HT-29 (cell line): Measurements from ENCODE around the gene ST6GALNAC1. TPM values are rescaled to one million over a fixed set of nuclear protein-coding genes. Genes with fewer than 3 reads are reported as not detected.

Experiments
- DNase-seq: peaks from one replicate; pipeline ENCODE4 v3.0.0-alpha.2; 2015; ENCODE audit warnings: low spot score
- total RNA-seq: library from RNA; depleted of rRNA; stranded (reverse); fragments of >200 nt; shearing (Covaris generic); gene quantifications from 2 replicates; pipeline ENCODE4 v1.2.3, GENCODE V29; 2014

ST6GALNAC1 gene
- total RNA-seq, 1 experiment from 2014 or later = 9.6 TPM

DNA sequence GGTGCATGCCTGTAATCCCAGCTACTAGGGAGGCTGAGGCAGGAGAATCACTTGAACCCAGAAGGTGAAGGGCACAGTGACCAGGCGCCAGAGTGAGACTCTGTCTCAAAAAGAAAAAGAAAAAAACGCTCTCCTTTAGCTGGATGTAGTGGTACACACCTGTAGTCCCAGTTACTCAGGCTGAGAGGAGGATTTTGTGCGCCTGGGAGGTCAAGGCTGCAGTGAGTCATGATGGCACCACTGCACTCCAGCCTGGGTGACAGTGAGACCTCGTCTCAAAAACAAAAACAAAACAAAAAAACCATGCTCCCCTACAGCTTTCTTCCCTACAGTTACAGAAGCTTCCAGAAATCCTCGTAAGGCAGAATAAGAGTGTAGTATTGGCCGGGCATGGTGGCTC, 33.1 kb upstream of the ST6GALNAC1 start:
- no peak for DNase-seq

DNA sequence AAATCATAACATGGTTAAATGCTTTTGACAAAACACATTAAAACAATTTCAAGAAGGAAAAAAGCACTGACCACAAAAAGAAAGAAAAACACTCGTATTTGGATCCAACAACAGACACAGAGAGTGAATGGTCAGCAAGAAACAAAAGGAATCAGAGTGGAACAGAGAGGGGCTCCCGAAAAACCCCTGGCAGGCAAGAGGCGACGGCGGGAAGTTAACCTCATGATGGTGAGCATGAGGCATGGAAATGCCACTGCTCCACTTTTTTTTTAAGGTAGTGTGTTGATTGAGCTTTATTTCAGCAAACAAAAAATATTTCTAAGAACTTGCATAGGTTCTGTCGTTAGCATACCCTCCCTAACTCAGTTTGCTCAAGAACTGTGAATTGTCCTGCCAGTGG, 32.1 kb upstream of the ST6GALNAC1 start:
- DNase-seq = no peak

DNA sequence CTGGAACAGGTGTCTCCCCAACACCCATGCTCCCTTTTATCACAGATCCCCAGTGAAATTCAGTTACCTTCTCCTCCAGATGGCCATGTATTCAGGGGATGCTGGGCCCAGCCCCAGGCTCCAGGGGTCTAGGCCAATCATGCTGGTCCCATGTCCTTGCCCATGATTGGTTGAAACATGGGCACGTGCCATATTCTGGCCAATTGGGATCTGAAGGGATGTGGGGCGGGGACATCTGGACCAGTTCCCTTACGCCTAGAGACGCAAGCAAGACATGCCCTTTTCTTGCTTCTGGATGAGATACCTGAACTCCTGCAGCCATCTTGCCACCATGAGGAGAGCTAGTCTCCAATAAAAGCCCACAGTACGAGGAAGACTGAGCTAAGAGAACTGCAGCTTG, 31.0 kb upstream of the ST6GALNAC1 start:
- no peak for DNase-seq

DNA sequence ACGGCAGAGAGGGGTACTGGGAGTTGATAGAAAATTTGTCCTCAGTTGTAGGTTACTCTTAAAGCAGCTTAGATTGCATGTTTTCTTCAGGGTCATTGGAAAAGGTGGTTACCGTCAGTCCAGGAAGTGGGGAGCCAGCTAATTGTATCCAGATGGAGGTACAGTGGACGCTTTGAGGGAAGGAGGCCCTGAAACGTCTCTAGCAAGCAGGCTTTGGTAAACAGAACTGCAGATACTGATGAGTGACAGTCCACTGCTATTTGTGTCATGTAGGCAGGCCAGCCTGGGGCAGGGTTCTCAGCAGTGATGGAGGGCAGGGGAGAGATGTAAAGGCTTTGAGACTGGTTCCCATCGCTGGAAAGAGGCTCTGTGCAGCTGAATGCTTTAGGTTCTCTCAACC, 30.2 kb upstream of the ST6GALNAC1 start:
- no peak for DNase-seq

DNA sequence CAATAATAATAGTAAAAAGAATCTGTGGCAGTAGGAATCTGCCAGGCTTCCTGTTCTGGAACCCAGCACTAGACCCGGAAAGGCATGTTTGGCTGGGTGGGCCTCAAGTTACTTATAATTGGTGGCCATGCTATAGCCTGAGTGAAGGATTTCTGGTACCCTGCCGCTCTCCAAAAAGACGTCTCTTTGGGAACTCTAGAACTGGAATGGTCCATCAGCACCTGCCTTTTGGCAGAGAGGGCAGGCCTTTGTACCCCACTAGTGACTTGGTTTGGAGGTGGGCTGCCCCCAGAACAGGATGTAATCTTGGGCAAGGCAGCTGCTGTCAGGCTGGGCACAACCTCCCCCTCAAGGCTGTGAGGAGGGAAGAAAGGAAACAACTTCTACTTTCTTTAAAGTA, 29.3 kb upstream of the ST6GALNAC1 start:
- DNase-seq = no peak

DNA sequence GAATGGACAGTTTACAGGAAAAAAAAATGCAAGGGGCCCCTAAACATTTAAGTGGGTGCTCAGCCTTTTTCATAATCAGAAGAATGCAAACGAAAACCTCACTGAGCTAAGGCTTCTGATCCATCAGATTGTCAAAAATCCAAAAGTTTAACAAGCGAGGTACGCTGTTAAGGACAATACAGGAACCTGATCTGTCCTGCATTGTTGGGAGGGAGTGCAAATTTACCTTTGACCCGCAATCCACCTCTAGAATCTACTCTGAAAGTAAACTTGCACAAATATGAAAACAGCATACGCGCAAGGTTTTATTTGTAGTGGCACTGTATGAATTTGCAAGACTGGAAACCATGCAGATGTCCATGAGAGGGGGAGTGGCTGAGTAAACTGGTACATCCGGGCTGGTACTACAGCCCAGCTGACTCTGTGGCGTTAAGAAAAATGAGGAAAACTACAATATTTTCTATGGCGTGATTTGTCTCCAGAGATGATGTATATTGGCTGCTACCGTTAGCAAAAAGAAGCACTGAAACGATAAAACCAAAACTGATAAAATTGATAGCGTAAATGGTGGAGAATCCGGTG, 28.8 kb upstream of the ST6GALNAC1 start:
- DNase-seq = no peak

DNA sequence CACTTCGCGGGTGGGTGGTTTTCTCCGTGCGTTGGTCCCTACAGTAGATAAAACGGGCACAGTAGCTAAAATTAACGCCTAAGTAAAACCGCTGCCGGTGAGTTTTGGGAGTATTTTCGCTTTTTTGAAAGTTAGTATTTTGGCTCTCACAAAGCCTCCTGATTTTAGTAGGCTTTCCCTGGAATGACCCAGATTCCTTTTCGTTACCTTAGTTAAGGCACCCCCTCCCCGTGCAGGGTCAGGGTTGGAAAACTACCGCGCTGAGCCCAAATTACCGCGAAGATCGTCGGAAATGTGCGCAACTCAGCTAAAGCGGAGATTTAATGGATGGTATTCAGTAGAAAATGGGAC, 28.3 kb upstream of the ST6GALNAC1 start:
- DNase-seq = no peak

DNA sequence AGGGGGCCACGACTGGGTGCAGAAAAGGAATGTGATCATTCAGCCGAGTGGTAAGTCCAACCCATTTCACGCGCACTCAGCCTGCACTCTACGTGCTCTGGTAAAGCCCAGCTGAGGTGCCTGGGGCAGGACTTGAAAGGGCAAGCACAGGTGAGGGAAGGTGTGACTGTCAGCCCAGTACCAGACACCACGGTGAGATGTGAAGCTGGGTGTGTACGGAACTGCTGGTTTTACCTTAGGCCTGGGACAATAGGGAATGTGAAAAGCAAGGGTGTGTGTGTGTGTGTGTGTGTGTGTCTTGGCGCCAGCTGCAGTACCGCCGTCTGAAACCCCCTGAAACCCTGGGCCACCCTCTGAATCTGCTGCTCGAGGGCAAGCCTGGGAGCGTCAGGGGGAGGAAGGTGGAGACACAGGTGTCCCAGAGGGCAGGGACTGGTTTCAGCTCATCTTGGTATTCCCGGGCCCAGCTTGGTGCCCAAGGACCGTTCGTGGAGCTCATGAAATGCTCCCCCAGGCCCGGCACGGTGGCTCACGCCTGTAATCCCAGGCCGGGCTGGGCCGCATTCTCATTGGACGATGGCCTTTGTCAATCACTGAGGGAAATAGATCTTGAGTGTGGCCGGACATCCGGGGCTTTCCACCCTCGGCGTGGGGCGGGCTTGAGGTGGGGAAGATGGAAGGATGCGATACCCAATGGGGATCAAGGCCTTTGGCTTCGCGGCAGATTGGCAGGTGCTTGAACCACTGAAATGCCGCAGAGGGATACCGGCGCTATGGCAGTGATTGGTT, 27.8 kb upstream of the ST6GALNAC1 start:
- peak; percentile 99 for DNase-seq

DNA sequence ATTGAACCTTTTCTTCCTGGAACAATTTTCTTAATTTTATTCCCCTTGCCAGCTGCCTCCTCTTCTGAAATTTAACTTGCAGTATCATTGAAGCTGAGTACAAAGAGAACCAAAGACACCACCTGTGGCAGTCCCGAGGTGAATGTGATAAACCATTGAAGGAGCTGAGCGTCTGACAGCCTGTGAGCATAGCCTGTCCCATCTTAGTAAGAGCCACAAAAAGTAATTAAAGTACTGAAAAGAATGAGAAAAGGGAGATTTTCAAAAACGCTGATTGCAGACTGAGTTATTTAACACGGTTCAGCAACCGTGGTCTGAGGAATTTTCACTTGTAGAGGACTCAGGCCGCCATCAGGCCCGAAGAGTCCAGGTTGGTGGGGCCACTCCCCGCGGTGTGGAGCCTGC, 27.2 kb upstream of the ST6GALNAC1 start:
- no peak for DNase-seq

DNA sequence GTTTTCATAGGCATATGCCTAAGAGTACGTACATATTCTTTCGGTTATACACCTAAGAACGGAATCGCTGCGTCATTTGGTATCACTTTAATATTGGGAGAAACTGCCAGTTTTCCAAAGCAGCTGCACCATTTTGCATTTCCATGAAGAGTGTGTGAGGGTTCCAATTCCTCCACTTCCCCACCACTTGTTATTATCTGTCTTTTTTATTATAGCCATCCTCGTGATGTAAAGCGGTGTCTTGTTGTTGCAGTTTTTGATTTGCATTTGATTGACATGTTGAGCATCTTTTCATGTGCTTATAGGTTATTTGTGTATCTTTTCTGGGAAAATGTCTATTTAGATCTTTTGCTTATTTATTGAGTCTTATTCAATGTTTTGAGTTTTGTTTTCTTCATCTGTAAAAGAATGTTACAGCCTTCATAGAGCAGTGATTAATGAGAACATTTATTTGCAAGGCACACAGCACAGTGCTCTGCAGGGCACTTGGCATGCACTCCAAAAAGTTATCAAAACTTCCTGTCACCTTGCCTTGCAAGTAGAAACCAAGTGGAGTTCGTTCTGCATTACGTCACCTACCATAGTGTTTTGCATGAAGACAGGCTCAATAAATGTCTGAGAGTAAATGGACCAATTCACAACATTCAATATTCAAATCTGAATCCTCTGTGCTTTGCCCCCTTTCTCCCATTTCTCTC, 26.6 kb upstream of the ST6GALNAC1 start:
- DNase-seq = no peak

DNA sequence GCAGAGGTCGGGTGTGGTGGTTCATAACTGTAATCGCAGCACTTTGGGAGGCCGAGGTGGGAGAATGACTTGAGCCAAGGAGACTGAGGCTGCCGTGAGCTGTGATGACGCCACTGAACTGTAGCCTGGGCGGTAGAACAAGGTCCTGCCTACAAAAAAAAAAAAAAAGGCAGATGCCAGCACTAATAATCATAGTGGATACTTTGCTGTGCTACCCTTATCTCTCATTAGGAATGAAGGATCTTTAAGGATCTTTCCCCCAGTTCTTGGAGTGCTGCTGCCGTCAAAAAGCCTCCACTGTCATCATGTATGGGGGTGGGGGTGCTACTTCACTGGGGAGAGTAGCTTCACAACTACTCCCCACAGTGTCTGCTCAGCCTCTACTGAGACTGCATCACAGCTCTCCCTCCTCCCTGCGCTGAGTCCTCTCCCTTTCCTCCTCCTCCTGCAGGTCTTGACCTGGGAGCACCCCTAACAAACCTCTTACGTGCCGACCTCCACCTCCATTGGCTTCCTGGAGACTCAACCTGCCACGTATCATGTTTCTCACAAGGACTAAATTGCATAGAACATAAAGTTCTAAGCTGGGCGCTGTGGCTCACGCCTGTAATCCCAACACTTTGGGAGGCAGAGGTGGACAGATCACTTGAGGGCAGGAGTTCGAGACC, 24.4 kb upstream of the ST6GALNAC1 start:
- DNase-seq = no peak

DNA sequence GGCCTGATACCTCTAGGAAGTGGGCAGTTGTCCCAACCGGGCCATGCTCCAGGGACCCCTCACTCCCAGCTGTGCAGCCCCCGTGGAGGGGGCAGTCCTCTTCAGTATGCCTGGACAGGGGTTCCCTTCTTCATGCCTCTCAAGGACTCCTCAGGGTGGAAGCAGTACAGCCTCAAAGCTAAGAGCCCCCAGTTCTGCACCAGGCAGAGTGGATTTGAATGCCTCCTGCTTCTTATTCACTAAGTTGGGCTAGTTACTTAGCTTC, 23.9 kb upstream of the ST6GALNAC1 start:
- DNase-seq = no peak

DNA sequence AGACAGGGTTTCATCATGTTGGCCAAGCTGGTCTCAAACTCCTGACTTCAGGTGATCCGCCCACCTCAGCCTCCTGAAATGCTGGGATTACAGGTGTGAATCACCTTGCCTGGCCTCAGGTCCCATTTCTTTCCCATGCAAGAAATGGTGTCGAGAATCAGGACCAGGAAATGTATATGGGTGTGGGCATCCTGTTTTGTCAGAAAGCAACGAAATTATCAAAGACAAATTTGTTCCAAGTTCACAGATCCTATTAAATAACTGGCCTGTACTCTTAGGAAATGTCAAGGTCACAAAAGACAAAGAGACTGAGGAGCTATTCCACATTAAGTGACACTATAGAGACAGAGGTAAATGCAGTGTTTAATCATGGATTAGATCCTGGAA, 17.1 kb upstream of the ST6GALNAC1 start:
- no peak for DNase-seq

DNA sequence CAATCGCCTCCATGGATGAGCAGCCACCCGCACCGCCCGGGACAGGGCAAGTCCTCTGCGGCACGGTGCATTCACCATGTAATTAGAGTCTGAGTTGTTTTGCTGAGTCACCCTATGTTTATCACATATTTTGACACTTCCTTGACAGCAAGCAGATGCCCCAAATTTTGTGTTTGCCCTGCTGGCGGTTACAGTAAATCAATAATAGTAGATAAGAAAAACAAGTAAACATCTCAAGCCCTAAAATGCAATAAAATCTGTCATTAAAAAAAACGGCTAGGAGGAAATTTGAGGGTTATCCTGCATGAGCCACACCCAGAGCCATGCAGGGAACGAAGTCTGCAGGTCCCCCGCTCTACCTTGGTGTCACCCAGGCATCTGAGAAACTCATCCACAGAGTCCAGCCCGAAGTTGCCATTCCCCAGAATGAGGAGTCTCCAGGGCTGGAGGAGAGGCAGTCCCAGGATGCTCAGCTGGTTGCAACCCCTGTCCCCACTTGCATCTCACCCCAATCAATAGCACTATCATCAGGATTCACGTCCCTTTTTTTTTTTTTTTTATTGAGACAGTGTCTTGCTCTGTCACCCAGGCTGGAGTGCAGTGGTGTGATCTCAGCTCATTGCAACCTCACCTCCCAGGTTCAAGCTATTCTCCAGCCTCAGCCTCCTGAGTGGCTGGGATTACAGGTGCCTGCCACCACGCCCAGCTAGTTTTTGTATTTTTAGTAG, 16.5 kb upstream of the ST6GALNAC1 start:
- DNase-seq = peak; percentile 55

DNA sequence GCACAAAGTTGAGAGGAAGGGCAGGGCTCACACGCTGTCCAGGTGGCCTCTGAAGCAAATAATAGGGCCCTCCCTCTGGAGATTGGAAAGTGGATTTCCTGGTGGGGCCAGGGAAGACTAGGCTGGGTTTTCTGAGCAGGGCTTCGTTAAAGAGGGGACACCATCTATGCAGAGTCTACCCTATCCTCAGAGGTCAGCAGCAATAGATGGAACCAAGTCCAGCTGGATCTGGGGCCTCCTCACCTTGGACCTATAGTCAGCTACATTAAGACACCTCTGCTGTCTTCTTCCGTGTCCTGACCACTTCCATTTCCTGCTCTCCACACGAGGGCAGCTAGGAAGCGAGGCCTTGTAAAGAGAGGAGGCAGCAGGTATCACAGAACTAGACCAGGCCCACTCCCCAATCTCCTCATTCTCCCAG, 14.7 kb upstream of the ST6GALNAC1 start:
- DNase-seq = no peak

DNA sequence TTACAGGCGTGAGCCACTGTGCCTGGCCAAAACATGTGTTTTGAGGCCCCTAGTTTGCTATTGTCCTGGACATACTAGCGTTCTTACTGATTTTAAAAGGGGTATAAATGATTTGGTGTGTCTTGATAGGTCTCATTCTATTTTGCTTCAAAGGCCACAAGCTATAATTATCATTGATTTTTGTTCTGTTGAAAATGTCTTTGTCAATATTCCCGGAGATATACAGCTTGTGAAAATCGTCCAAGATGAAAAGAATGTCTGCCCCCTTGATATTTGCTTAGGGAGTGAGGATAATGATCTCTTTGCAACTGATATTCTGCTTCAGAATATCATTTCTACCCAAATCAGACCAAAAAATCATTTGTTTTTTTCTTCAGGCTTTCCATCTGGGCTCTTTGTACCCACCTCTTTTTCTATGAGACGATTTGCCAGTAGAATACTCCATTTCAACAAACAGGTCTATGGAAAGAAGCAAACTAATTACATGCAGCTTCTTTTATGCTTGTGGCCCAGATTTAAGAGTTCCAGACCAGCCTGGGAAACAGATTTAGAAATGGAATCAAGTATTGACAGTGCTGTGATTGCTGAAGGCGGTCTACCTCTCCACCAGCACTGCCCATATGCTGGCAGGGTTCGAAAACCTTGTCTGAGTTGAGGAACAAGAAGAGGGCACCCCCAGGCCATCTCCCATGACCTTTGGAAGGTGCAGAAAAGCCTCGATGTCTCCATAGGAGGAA, 14.1 kb upstream of the ST6GALNAC1 start:
- no peak for DNase-seq

DNA sequence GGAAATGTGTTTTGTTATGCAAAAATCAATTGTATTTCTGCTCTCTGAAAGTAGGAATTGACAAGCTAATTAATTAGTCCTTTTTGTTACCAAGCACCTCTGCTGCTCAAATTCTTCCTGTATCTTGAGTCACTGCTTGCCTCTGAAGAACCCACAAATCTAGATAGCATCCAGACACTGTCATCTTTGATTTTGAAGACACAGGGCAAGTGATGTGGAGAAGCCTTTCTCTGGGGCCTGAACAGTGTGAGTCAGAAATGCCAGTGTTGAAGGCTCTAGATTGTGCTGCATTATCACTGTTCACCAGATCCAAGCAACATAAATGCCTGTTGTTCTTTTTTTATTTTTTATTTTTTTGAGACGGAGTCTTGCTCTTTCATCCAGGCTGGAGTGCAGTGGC, 10.9 kb upstream of the ST6GALNAC1 start:
- no peak for DNase-seq

DNA sequence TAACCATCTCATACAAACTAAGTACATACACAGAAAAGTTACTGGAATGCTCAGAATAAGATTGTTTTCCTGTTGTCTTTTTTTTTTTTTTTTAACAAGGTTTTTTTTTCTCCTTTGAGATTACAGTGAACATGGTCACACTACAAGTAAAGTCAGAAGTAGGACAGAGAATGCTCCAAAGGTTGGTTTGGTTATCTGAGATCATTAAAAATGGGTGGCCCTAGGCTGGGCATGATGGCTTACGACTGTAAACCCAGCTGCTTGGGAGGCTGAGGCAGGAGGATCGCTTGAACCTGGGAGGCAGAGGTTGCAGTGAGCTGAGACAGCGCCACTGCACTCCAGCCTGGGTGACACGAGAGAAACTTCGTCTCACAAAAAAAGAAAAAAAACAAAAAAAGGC, 6.9 kb upstream of the ST6GALNAC1 start:
- DNase-seq = no peak

DNA sequence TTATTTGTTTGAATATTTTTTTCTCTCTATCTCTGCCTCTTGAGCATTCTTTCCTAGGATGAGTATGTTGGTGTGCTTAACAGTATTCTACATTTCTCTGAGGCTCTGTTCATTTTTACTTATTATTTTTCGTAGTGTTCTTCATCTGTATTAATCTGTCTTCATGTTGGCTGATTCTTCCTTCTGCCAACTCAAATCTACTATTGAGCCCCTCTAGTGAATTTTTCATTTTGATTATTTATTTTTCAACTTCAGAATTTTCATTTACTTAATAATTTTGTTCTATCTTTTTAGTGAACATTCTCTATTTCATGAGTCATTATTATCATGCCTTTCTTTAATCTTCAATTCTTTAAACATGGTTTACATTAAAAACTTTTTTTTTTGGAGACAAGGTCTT, 3.2 kb upstream of the ST6GALNAC1 start:
- no peak for DNase-seq

DNA sequence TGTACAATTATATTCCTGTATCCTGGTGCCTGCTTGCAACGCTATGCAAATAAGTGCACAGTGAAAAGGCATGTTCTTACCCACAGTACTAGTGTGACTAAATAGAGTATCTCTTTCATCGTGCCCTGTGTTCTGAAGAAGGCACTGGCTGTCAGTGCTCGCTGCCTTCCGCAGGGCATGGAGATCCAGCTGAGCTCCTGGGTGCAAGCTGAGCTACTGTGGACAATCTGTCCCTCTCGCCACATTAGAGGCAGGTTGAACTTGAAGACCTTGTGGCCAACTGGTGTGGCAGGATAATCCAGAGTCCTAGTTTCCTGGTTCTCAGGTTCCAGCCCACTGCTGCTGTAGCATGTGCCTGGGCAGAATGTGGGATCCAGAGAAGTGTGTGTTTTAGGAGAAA, 1.9 kb upstream of the ST6GALNAC1 start:
- DNase-seq = no peak

DNA sequence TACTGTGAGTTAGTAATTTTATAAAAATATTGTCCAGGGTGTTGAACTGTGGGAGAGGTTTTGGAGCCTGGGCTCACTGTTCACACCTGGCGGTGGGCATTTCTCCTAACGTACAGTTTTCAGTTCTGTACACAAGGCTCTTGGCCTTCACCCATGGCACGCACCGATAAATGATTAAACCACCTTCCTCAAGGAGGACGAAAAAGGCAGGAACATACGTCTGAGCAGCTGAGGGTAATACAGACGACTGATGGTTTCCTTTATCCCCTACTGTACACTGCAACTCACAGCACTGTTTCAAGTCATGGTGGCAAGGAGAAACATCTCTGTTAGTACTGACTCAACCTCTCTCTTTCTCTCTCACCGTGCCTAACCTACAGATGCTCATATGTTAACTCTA, 1.4 kb upstream of the ST6GALNAC1 start:
- DNase-seq = no peak
